Activated T-cell treated with anti-CD3 and anti-CD28 coated beads, Interleukin-2, amount 50 U/mL, for 72 hours (primary cell): ENCODE results near the gene TEAD1. TPM values are rescaled to one million over a fixed set of nuclear protein-coding genes. Genes with fewer than 3 reads are reported as not detected.

ENCODE experiments used
- ATAC-seq, 2 donors: fragments of 150-1000 bp; cut with Tn5 transposase; replicated peaks in 1 of 2; 2 replicates each; pipeline ENCODE4 v1.10.0; 2021; ENCODE audit warnings: moderate library complexity in 2 of 2, mild to moderate bottlenecking in 1 of 2
- DNase-seq, 2 donors: peaks; one replicate each; pipeline ENCODE4 v3.0.0; 2021 to 2022; ENCODE audit warnings: mixed read lengths in 1 of 2
- H3K27ac Mint-ChIP-seq: one replicate; pipeline ENCODE4 v1.8.0; 2022; ENCODE audit warnings: mild to moderate bottlenecking, moderate library complexity, mixed read lengths
- H3K27me3 Mint-ChIP-seq: one replicate; pipeline ENCODE4 v1.8.0; 2022; ENCODE audit warnings: low read depth, mixed read lengths
- H3K36me3 Mint-ChIP-seq, 2 donors: one replicate each; pipeline ENCODE4 v1.8.0; 2022; ENCODE audit warnings: mixed read lengths in 2 of 2, mild to moderate bottlenecking in 1 of 2; ENCODE audit not compliant: insufficient read depth in 2 of 2
- H3K4me1 Mint-ChIP-seq: one replicate; pipeline ENCODE4 v1.8.0; 2022; ENCODE audit warnings: low read depth, mixed read lengths
- H3K4me3 Mint-ChIP-seq, 2 donors: one replicate each; pipeline ENCODE4 v1.8.0; 2022; ENCODE audit warnings: mild to moderate bottlenecking in 2 of 2, mixed read lengths in 2 of 2, moderate library complexity in 2 of 2
- H3K9me3 Mint-ChIP-seq, 2 donors: one replicate each; pipeline ENCODE4 v1.8.0; 2022; ENCODE audit warnings: mixed read lengths in 2 of 2
- total RNA-seq, 2 donors: library from RNA; stranded (reverse); gene quantifications; one replicate each; pipeline ENCODE4 v1.2.3, GENCODE V29; 2022

The TEAD1 gene
- total RNA-seq, 2 donors from 2014 or later = 0.31 to 0.35 TPM

- no peaks in the 10 kb centered on the region for H3K9me3 Mint-ChIP-seq
Measured at GRCh38 chr11:12890476-12890875, 216.3 kb downstream of the TEAD1 start.

GRCh38 chr11:12893787-12894672 lies 219.8 kb downstream of the TEAD1 start:
- H3K4me3 Mint-ChIP-seq = no peak overlapping the region
- H3K9me3 Mint-ChIP-seq = no peaks in the 10 kb centered on the region
- H3K27me3 Mint-ChIP-seq = peaks cover 24% of the 10 kb centered on the region
- no peaks in the 10 kb centered on the region for H3K4me1 Mint-ChIP-seq
- H3K27ac Mint-ChIP-seq = no peak overlapping the region
- DNase-seq (peak; percentile 57 to 64), ATAC-seq (peak; percentile 41)
- H3K36me3 Mint-ChIP-seq = no peaks in the 10 kb centered on the region

More at GRCh38 chr11:12890476-12890875, 216.3 kb downstream of the TEAD1 start:
- no peak for DNase-seq
- no peak overlapping the region for H3K4me3 Mint-ChIP-seq
- peaks cover 29% of the 10 kb centered on the region for H3K27me3 Mint-ChIP-seq
- H3K27ac Mint-ChIP-seq = no peak overlapping the region
- H3K36me3 Mint-ChIP-seq = no peaks in the 10 kb centered on the region
- no peak for ATAC-seq
- no peaks in the 10 kb centered on the region for H3K4me1 Mint-ChIP-seq

DNA sequence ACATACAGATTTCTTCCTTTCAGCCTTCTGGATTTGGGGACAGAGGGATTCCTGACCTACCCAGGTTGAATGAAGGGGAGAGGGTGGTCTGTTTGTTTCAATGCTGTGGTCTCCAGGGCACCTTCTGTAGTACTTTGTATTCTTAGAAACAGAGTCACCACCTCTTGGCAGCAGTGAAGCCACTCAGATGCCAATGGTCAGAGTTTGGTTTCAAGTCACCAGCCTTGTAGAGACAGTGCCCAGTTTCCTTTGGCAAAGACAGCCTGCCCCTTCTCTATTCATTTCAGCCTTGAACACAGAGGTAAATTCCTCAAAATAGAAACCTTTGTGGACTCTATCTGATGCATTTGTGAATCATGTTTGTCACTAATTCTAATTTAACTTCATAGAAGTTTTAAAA lies 223.2 kb downstream of the TEAD1 start:
- no peak for ATAC-seq
- no peak overlapping the region for H3K27ac Mint-ChIP-seq
- no peak overlapping the region for H3K4me3 Mint-ChIP-seq
- H3K9me3 Mint-ChIP-seq = peaks cover 0 to 2% of the 10 kb centered on the region in 2 donors
- H3K27me3 Mint-ChIP-seq = peaks cover 20% of the 10 kb centered on the region
- no peaks in the 10 kb centered on the region for H3K4me1 Mint-ChIP-seq
- H3K36me3 Mint-ChIP-seq = no peaks in the 10 kb centered on the region
- DNase-seq = no peak

DNA sequence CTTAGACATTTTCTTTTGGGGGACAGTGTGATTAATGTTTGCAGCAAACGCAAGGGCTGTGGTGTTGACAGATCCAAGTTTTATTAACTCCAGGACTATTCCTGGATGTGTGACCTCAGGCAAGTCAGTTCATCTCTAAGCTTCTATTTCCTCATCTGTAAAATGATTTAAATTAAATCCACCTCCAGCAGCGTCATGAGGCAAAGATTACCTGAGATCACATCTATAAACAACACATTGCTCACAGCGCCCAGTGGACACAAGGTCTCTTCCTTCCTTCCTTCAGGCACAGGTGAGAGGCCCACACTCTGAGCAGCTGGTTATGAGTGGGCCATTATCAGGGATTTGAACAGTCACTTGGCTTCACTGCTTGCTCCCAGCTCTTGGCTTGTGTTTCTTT lies 223.6 kb downstream of the TEAD1 start:
- Mint-ChIP-seq H3K27ac (no peak overlapping the region), H3K9me3 (peaks cover 0 to 2% of the 10 kb centered on the region in 2 donors), H3K4me3 (no peak overlapping the region)

GRCh38 chr11:12900496-12900895 lies 226.3 kb downstream of the TEAD1 start:
- Mint-ChIP-seq H3K36me3 (no peaks in the 10 kb centered on the region), H3K27me3 (peaks cover 8% of the 10 kb centered on the region), H3K4me3 (no peak overlapping the region), H3K4me1 (no peaks in the 10 kb centered on the region), H3K9me3 (peaks cover 0 to 2% of the 10 kb centered on the region in 2 donors), H3K27ac (no peak overlapping the region)
- DNase-seq (no peak), ATAC-seq (no peak)

More for the DNA sequence above, 223.6 kb downstream of the TEAD1 start:
- H3K36me3 Mint-ChIP-seq = no peaks in the 10 kb centered on the region
- peaks cover 20% of the 10 kb centered on the region for H3K27me3 Mint-ChIP-seq
- H3K4me1 Mint-ChIP-seq = no peaks in the 10 kb centered on the region
- ATAC-seq = no peak
- DNase-seq = no peak

- no peak for DNase-seq
- Mint-ChIP-seq H3K9me3 (peaks cover 0 to 2% of the 10 kb centered on the region in 2 donors), H3K4me1 (no peaks in the 10 kb centered on the region), H3K4me3 (no peak overlapping the region), H3K27ac (no peak overlapping the region), H3K27me3 (peaks cover 8% of the 10 kb centered on the region), H3K36me3 (no peaks in the 10 kb centered on the region)
- ATAC-seq = no peak
Measured at GRCh38 chr11:12901272-12901671, 227.1 kb downstream of the TEAD1 start.

DNA sequence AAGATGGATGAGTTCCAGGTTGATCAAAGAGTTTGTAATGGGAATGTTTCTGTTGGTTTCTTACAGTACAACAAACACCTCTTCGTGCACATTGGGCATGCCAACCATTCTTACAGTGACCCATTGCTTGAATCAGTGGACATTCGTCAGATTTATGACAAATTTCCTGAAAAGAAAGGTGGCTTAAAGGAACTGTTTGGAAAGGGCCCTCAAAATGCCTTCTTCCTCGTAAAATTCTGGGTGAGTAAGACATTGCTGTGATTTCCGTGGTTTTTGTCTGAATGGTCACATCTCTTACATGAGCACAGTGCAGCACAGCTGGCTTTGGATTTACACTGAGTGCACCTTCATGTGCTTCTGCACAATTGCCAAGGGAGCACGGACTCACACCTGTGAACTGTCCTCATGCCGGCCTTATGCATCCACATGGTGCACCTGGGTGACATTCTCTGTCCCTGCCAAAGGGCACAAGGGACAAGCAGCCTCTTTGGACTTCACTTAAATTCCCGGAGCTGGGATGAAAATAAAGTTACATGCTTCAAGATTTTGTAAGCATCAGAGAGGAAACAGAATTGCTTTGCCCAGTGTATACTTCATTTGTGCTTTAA lies 227.8 kb downstream of the TEAD1 start:
- H3K9me3 Mint-ChIP-seq = peaks cover 0 to 2% of the 10 kb centered on the region in 2 donors
- no peaks in the 10 kb centered on the region for H3K36me3 Mint-ChIP-seq
- DNase-seq (no peak), ATAC-seq (no peak)
- no peaks in the 10 kb centered on the region for H3K4me1 Mint-ChIP-seq
- H3K4me3 Mint-ChIP-seq = no peak overlapping the region
- H3K27ac Mint-ChIP-seq = no peak overlapping the region
- H3K27me3 Mint-ChIP-seq = peaks cover 8% of the 10 kb centered on the region

GRCh38 chr11:12902791-12903486 lies 228.7 kb downstream of the TEAD1 start:
- ATAC-seq (no peak), DNase-seq (no peak)
- H3K9me3 Mint-ChIP-seq = peaks cover 0 to 2% of the 10 kb centered on the region in 2 donors
- no peaks in the 10 kb centered on the region for H3K4me1 Mint-ChIP-seq
- no peaks in the 10 kb centered on the region for H3K36me3 Mint-ChIP-seq
- H3K27ac Mint-ChIP-seq = no peak overlapping the region
- peaks cover 8% of the 10 kb centered on the region for H3K27me3 Mint-ChIP-seq
- no peak overlapping the region for H3K4me3 Mint-ChIP-seq

- H3K27me3 Mint-ChIP-seq = peaks cover 7% of the 10 kb centered on the region
- no peaks in the 10 kb centered on the region for H3K4me1 Mint-ChIP-seq
- no peak overlapping the region for H3K4me3 Mint-ChIP-seq
- ATAC-seq = no peak
- H3K36me3 Mint-ChIP-seq = no peaks in the 10 kb centered on the region
- no peak overlapping the region for H3K27ac Mint-ChIP-seq
- no peak for DNase-seq
- H3K9me3 Mint-ChIP-seq = peaks cover 0 to 2% of the 10 kb centered on the region in 2 donors
Measured at GRCh38 chr11:12905435-12905834, 231.2 kb downstream of the TEAD1 start.

DNA sequence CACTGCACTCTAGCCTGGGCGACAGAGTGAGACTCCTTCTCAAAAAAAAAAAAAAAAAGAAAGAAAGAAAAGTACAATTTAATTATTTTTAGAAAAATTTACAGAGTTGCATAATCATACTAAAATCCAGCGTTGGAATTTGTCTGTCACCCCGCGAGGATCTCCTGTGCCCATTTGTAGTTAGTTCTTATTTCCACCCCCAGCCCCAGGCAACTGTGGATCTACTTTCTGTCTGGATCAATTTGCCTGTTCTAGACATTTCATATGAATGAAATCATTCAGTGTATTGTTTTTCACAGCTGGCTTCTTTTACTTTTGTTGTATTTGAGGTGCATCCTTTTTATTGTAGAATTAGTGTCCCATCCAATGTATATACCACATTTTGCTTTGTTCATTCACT lies 232.3 kb downstream of the TEAD1 start:
- H3K27ac Mint-ChIP-seq = no peak overlapping the region
- H3K4me1 Mint-ChIP-seq = no peaks in the 10 kb centered on the region
- no peaks in the 10 kb centered on the region for H3K36me3 Mint-ChIP-seq
- DNase-seq (no peak), ATAC-seq (no peak)
- H3K4me3 Mint-ChIP-seq = no peak overlapping the region
- peaks cover 5% of the 10 kb centered on the region for H3K27me3 Mint-ChIP-seq
- no peaks in the 10 kb centered on the region for H3K9me3 Mint-ChIP-seq

DNA sequence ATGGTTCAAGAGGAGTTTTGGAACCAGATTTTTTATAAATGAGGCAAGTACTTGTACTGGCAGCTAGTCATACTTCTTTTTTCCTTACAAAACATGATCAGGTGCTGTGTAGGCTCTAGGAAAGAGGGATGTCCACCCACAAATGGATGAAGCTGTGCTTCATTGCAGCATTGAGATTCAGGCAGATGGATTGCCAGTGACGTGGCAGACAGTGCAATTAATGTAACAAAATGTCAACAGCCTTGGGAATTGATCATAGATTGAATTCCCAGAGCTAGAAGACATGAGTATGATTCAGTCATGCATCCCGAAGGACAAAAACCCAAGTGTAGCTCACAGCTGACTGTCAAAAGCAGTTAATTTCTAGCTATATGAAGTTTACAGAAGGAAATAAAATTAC lies 235.7 kb downstream of the TEAD1 start:
- no peaks in the 10 kb centered on the region for H3K4me1 Mint-ChIP-seq
- no peak for DNase-seq
- H3K27me3 Mint-ChIP-seq = peaks cover 7% of the 10 kb centered on the region
- no peak overlapping the region for H3K4me3 Mint-ChIP-seq
- H3K27ac Mint-ChIP-seq = no peak overlapping the region
- no peak for ATAC-seq
- no peaks in the 10 kb centered on the region for H3K36me3 Mint-ChIP-seq
- H3K9me3 Mint-ChIP-seq = no peaks in the 10 kb centered on the region

DNA sequence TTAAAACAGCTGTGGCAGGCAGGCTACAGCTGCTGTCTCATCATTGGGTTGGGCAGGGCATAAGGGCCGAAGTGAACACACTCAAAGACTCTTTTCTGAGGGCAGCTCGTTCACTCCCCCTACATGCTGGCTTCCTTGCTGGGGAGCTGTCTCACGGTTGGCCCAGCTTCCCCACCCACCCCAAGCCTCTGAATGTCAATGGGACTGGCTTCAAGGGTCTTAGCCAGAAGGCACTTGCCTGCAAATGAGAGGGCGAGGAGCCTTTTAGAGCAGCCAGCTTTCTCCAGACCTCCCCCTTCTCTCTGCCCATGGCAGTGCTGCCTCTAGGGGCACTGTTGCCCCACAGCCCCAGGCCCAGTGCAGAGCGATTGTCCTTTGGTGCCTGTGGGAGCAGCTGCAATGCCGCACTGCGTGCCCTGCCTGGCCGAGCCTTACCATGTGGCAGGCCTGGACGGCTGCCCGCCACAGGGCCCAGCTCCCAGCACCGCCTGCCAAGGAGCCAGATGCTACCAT lies 240.2 kb downstream of the TEAD1 start:
- Mint-ChIP-seq H3K4me3 (no peak overlapping the region), H3K9me3 (no peaks in the 10 kb centered on the region), H3K36me3 (no peaks in the 10 kb centered on the region), H3K4me1 (no peaks in the 10 kb centered on the region), H3K27me3 (peaks cover 16% of the 10 kb centered on the region), H3K27ac (no peak overlapping the region)
- ATAC-seq (peak; percentile 37 to 50), DNase-seq (peak; percentile 7 to 19)

- no peak overlapping the region for H3K27ac Mint-ChIP-seq
- ATAC-seq (no peak), DNase-seq (no peak)
- H3K27me3 Mint-ChIP-seq = peaks cover 16% of the 10 kb centered on the region
- no peaks in the 10 kb centered on the region for H3K36me3 Mint-ChIP-seq
- H3K9me3 Mint-ChIP-seq = no peaks in the 10 kb centered on the region
- H3K4me1 Mint-ChIP-seq = no peaks in the 10 kb centered on the region
- H3K4me3 Mint-ChIP-seq = no peak overlapping the region
Measured at GRCh38 chr11:12915093-12915492, 240.9 kb downstream of the TEAD1 start.
